Naive thymus-derived CD8-positive, alpha-beta T cell (primary cell): Measurements from ENCODE around the gene CHAMP1. TPM values are rescaled to one million over a fixed set of nuclear protein-coding genes. Genes with fewer than 3 reads are reported as not detected.

Source experiments
- ATAC-seq, 2 donors: fragments of 150-1000 bp; cut with Tn5 transposase in 1 of 2; sonication (Bioruptor Pico), chemical (Tn5 transposase) in 1 of 2; 1 replicate in 1 of 2; 2 replicates in 1 of 2; pipeline ENCODE4 v1.10.0; 2021; ENCODE audit warnings: mild to moderate bottlenecking in 2 of 2, moderate library complexity in 2 of 2
- POLR2A ChIA-PET: fragments of 350-600 bp; sonication (Branson Sonifier 250); formaldehyde crosslinking; loops from one replicate; lab custom pipeline; 2021; ENCODE audit warnings: antibody characterized with exemption; lab: Charles Lee
- DNase-seq, 10 donors: peaks; one replicate each; pipeline versions ENCODE4 v3.0.0 to v3.0.0-alpha.2; 2020 to 2022
- H3K27ac Mint-ChIP-seq, 10 donors: one replicate each; pipeline ENCODE4 v1.8.0; 2020 to 2022; ENCODE audit warnings: mild to moderate bottlenecking in 10 of 10, mixed read lengths in 10 of 10, moderate library complexity in 4 of 10, inconsistent platforms in 1 of 10
- H3K27me3 Mint-ChIP-seq, 5 donors: one replicate each; pipeline ENCODE4 v1.8.0; 2021 to 2022; ENCODE audit warnings: mixed read lengths in 5 of 5
- H3K36me3 Mint-ChIP-seq, 3 donors: one replicate each; pipeline ENCODE4 v1.8.0; 2020 to 2022; ENCODE audit warnings: mixed read lengths in 3 of 3, mild to moderate bottlenecking in 2 of 3, inconsistent platforms in 1 of 3
- H3K4me1 Mint-ChIP-seq, 4 donors: one replicate each; pipeline ENCODE4 v1.8.0; 2021 to 2022; ENCODE audit warnings: mixed read lengths in 4 of 4
- H3K4me3 Mint-ChIP-seq, 10 donors: one replicate each; pipeline ENCODE4 v1.8.0; 2020 to 2022; ENCODE audit warnings: mild to moderate bottlenecking in 10 of 10, mixed read lengths in 10 of 10, moderate library complexity in 6 of 10, inconsistent platforms in 1 of 10
- H3K9me3 Mint-ChIP-seq, 9 donors: one replicate each; pipeline ENCODE4 v1.8.0; 2020 to 2022; ENCODE audit warnings: mixed read lengths in 9 of 9, mild to moderate bottlenecking in 3 of 9, inconsistent platforms in 1 of 9, moderate library complexity in 1 of 9
- polyA plus RNA-seq, 3 donors: library from polyadenylated mRNA; unstranded; fragments of 300-500 nt; fragmentation: Illumina TruSeq; gene quantifications; one replicate each; pipeline ENCODE4 v1.2.3, GENCODE V29; 2021
- total RNA-seq, 8 experiments: library from RNA in 2 of 8; stranded (reverse) in 2 of 8; gene quantifications; one replicate each; pipeline ENCODE4 v1.2.3 and lab custom pipeline; 2021 to 2026

Gene CHAMP1, protein sequence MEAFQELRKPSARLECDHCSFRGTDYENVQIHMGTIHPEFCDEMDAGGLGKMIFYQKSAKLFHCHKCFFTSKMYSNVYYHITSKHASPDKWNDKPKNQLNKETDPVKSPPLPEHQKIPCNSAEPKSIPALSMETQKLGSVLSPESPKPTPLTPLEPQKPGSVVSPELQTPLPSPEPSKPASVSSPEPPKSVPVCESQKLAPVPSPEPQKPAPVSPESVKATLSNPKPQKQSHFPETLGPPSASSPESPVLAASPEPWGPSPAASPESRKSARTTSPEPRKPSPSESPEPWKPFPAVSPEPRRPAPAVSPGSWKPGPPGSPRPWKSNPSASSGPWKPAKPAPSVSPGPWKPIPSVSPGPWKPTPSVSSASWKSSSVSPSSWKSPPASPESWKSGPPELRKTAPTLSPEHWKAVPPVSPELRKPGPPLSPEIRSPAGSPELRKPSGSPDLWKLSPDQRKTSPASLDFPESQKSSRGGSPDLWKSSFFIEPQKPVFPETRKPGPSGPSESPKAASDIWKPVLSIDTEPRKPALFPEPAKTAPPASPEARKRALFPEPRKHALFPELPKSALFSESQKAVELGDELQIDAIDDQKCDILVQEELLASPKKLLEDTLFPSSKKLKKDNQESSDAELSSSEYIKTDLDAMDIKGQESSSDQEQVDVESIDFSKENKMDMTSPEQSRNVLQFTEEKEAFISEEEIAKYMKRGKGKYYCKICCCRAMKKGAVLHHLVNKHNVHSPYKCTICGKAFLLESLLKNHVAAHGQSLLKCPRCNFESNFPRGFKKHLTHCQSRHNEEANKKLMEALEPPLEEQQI
- total RNA-seq (10 to 100 TPM; 20.1 to 27.3 TPM), polyA plus RNA-seq (1 to 10 TPM; 4.4 to 7.5 (median 5.5) TPM), total RNA-seq (lab: John Stamatoyannopoulos, UW) (3.6 to 8.6 (median 4.7) reads per million in 6 experiments)

DNA sequence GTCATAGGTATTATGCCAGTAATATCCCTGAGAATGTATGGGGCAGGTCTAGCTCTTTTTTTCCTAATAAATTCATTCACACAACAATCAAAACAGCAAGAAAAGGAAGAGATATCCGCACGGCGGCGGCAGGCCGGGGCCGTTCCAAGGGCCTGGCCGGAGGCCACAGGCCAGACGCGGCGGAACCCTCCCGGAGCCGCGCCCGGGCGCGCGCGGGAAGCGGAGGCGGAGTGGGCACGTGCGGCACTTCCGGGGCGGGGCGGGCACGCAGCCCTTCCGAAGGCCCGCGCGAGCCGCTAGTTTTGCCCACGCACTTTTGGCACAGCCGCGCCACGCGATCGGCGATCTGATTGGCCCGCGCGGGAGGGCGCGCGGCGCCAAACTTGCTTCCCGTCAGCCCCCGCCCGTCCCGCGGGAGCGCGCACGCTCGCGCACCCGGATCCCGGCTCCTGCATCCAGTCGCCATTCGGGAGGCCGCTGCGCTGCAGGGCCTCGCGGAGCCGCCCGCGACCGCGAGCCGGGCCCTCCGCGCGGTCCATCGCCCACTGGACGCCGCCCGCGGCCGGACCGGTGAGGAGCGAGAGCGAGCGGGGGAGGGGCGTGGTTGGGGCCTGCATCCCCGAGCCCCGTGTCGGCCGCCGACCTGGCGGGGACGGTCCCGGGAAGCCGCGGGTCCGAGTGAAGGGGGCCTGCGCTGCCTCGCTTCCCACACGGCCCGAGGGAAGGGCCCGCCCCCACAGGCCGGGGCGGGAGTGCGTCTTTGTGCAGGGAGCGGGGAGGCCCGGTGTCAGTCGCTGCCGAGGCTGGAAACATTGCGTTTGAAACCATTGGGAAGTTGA lies at the start of gene CHAMP1:
Gene CHAMP1, plus strand, starts transcription at position 430 of the 839 bp plus-strand sequence. CDS start 9,340 bp downstream, outside the sequence.
- Mint-ChIP-seq H3K4me3 (peak within 1 kb of the TSS; percentile 81 to 96 (median 90)), H3K36me3 (peaks cover 0 to 3% (median 3%) of the 10 kb centered on the region in 3 donors), H3K4me1 (peaks cover 23 to 53% (median 49%) of the 10 kb centered on the region in 4 donors), H3K9me3 (no peaks in the 10 kb centered on the region), H3K27ac (peak within 1 kb of the TSS; percentile 88 to 96 (median 91)), H3K27me3 (no peaks in the 10 kb centered on the region)
- peak; percentile 80 to 93 (median 86) for DNase-seq
- peak; percentile 89 to 92 for ATAC-seq
- POLR2A ChIA-PET: interaction anchor here (1.1 to 2.1 kb wide), 4 partner anchors 33 to 77 kb away, joined by 3 to 14 read pairs (median 8); partner anchors contain the start of gene UPF3A

DNA sequence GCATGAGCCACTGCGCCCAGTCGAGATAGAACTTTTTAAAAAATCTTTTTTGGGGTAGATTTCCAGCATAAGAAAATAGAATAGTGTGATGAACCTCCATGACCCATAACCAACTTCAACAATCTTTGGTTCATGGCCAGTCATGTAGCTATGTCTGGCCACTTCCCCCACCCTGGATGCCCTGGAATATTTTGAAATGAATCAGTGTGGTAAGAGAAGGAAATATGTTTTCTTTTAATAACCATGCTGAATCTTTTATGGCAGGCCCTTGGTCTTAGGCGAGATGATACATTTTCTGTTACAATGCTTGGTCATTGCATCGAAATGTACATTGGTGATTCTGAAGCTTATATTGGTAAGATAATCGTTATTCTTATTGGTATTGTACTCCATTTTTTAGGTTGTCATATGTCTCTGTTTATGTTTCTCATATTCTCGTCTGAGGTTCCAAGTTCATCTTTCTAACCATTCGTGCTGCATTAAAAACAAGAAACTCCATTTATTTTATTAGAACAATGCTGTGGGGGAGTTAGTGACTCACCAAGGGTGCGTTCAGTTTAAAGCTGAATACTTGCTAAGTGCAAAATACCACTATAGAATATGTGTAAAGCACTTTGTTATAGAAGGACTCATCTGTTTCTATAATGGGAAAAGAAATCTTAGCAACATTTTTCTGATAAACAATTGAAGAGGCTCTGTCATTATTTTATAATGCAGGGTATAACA lies 49.3 kb upstream of the CHAMP1 start:
- no peak overlapping the region for H3K4me3 Mint-ChIP-seq
- ATAC-seq (no peak), DNase-seq (no peak)
- peaks cover 0 to 4% (median 0%) of the 10 kb centered on the region in 9 donors for H3K9me3 Mint-ChIP-seq
- POLR2A ChIA-PET: interaction anchor here (1.1 to 1.5 kb wide), 2 partner anchors 11 to 17 kb away, joined by 3 to 4 read pairs; partner anchors contain the start of gene UPF3A
- H3K36me3 Mint-ChIP-seq: peaks cover 4 to 89% (median 40%) of the 10 kb centered on the region in 3 donors
- peak overlapping the region in 3 of 10 donors; percentile 15 to 71 (median 40) for H3K27ac Mint-ChIP-seq
- peaks cover 15 to 82% (median 43%) of the 10 kb centered on the region in 4 donors for H3K4me1 Mint-ChIP-seq
- H3K27me3 Mint-ChIP-seq: no peaks in the 10 kb centered on the region

DNA sequence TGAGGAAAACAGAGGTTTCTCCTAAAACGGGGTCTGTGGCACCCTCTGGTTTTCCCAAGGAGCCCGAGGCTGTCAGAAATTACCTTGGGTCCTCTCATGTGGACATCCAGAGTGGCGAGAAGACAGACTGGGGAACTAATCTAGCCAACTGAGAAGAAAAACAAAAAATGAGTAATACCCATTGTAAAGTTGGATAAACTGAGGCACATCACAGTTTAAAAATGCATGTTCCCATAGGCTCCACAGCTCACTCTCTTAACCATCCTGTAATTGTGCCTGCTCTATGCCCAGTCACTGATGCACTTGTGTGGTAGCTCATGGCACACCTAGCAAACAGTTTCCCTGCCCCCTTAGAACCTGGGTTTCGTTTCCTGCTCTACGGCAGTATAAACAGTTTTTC lies 48.1 kb upstream of the CHAMP1 start:
- Mint-ChIP-seq H3K9me3 (peaks cover 0 to 4% (median 0%) of the 10 kb centered on the region in 9 donors), H3K36me3 (peaks cover 4 to 87% (median 42%) of the 10 kb centered on the region in 3 donors), H3K27me3 (no peaks in the 10 kb centered on the region), H3K4me3 (peak overlapping the region in 1 of 10 donors; percentile 53), H3K27ac (peak overlapping the region in 3 of 10 donors; percentile 9 to 68 (median 11)), H3K4me1 (peaks cover 9 to 72% (median 36%) of the 10 kb centered on the region in 4 donors)
- ATAC-seq (no peak), DNase-seq (no peak)
- POLR2A ChIA-PET: interaction anchor here (1.5 kb wide), 1 partner anchor 15 kb away, joined by 4 read pairs; the partner anchor contains the start of gene UPF3A

DNA sequence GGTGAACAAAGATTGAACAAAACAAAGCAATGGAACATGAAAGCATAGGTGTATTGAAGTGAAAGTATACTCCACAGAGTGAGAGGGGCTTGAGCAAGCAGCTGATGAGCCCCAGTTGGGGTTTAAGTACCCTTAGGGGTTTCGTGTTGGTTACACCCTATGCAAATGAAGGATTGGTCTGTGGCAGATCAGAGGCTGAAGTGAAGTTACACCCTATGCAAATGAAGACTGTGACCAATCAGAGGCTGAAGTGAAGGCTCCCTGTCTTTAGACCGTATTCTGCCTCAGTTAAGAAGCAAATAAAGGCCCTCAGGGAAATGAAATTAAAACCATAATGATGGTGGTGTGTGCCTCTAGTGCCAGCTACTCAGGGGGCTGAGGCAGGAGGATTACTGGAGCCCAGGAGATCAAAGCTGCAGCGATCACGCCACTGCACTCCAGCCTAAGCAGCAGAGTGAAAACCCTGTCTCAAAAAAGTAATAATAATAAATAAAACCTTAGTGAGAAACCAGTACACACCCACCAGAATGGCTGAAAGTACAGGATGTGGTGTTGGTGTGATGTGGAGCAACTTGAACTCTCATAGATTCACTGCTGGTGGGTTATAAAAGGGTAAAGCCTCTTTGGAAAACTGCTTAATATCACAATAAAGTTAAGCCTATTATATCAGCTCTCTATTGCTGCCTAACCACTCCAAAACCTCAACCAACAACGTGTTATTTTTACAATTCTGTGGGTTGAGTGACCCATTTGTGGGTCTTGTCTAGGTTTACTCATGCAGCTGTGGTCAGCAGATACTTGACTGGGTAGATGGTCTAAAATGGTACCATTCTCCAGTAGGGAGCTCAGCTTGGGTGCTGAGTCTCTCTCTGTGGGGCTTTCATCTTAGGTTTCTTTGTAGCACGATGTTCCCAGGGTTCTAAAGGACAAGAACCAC lies 45.7 kb upstream of the CHAMP1 start:
- peaks cover 0 to 4% (median 0%) of the 10 kb centered on the region in 9 donors for H3K9me3 Mint-ChIP-seq

DNA sequence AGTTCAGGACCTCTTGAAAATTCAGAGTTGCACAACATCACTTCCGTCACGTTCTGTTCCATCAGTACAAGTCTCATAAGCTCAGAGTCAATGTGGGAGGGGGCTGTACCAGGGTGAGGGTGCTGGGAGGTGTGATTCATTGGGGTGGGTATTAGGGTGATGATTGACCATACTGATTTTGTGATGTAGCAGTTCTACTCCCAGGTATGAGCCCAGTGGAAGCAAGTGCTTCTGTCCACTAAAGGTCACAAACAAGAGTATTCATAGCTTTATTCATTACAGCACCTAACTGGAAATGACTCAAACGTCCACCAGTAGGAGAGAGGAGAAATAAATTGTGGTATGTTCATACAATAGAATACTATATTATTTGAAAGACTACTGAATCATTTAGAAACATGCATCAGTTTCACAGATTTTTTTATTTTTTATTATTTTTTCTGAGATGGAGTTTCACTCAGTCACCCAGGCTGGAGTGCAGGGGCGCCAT lies 45.0 kb upstream of the CHAMP1 start:
- H3K9me3 Mint-ChIP-seq: peaks cover 0 to 4% (median 0%) of the 10 kb centered on the region in 9 donors

More for the DNA sequence above, 45.7 kb upstream of the CHAMP1 start:
- no peaks in the 10 kb centered on the region for H3K27me3 Mint-ChIP-seq
- peaks cover 7 to 88% (median 45%) of the 10 kb centered on the region in 3 donors for H3K36me3 Mint-ChIP-seq
- H3K4me3 Mint-ChIP-seq: peak overlapping the region in 3 of 10 donors; percentile 0 to 82 (median 41)
- POLR2A ChIA-PET: interaction anchor here (0.8 to 1.5 kb wide), 2 partner anchors 11 to 128 kb away, joined by 3 to 5 read pairs; no protein-coding TSS in a partner anchor
- DNase-seq: no peak
- peak in 1 of 2 donors; percentile 39 for ATAC-seq
- peak overlapping the region in 9 of 10 donors; percentile 17 to 90 (median 67) for H3K27ac Mint-ChIP-seq
- H3K4me1 Mint-ChIP-seq: peaks cover 4 to 48% (median 17%) of the 10 kb centered on the region in 4 donors

DNA sequence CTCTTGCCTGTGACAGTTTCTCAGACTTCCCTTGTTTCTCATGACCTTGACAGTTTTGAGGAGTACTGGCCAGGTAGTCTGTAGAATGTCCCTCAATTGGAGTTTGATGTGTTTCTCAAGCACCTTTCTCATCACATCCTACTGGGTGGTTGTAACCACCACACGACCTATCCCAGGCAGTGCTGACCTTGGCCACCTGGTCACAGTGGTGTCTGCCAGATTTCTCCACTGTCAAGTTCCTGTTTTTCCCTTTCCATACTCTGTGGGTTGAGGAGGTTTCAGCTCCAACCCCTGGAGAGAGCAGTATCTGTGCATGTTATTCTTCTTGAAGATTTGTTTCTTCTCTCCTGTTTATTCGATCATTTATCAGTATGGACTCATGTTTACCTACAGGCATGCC lies 41.3 kb upstream of the CHAMP1 start:
- POLR2A ChIA-PET: no interaction called here
- peak overlapping the region in 3 of 10 donors; percentile 2 to 74 (median 19) for H3K27ac Mint-ChIP-seq
- ATAC-seq: no peak
- H3K4me3 Mint-ChIP-seq: no peak overlapping the region
- peaks cover 0 to 4% (median 0%) of the 10 kb centered on the region in 9 donors for H3K9me3 Mint-ChIP-seq
- peaks cover 6 to 20% (median 12%) of the 10 kb centered on the region in 4 donors for H3K4me1 Mint-ChIP-seq
- no peak for DNase-seq
- H3K27me3 Mint-ChIP-seq: no peaks in the 10 kb centered on the region
- peaks cover 5 to 75% (median 30%) of the 10 kb centered on the region in 3 donors for H3K36me3 Mint-ChIP-seq

More for the DNA sequence above, 45.0 kb upstream of the CHAMP1 start:
- DNase-seq (no peak), ATAC-seq (no peak)
- Mint-ChIP-seq H3K36me3 (peaks cover 5 to 85% (median 44%) of the 10 kb centered on the region in 3 donors), H3K27me3 (no peaks in the 10 kb centered on the region), H3K4me1 (peaks cover 2 to 41% (median 14%) of the 10 kb centered on the region in 4 donors), H3K4me3 (peak overlapping the region in 2 of 10 donors; percentile 42 to 64), H3K27ac (peak overlapping the region in 6 of 10 donors; percentile 34 to 85 (median 42))
- POLR2A ChIA-PET: interaction anchor here (0.8 kb wide), 1 partner anchor 129 kb away, joined by 3 read pairs; no protein-coding TSS in a partner anchor

DNA sequence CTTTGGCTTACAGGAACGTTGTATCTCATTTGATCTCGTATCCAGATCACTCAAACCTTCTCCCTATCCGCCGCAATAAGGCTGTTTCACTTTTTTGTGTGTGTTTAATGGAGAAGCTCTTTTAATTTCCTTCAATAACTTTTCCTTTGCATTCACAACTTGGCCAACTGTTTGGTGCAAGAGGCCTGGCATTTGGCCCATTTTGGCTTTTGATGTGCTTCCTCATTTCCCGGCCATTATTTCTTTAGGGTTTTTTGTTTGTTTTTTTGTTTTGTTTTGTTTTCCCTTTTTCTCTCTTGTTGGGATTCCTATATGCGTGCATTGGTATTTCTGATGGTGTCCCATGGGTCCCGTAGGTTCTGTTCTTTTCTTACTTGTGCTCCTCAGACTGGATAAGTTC lies 39.0 kb upstream of the CHAMP1 start:
- POLR2A ChIA-PET: interaction anchor here (1.0 kb wide), 1 partner anchor 10 kb away, joined by 3 read pairs; no protein-coding TSS in a partner anchor
- Mint-ChIP-seq H3K9me3 (no peaks in the 10 kb centered on the region), H3K4me3 (no peak overlapping the region), H3K27me3 (no peaks in the 10 kb centered on the region), H3K36me3 (peaks cover 5 to 57% (median 18%) of the 10 kb centered on the region in 3 donors), H3K4me1 (peaks cover 15 to 19% (median 18%) of the 10 kb centered on the region in 4 donors), H3K27ac (peak overlapping the region in 4 of 10 donors; percentile 26 to 68 (median 41))
- DNase-seq (no peak), ATAC-seq (no peak)

DNA sequence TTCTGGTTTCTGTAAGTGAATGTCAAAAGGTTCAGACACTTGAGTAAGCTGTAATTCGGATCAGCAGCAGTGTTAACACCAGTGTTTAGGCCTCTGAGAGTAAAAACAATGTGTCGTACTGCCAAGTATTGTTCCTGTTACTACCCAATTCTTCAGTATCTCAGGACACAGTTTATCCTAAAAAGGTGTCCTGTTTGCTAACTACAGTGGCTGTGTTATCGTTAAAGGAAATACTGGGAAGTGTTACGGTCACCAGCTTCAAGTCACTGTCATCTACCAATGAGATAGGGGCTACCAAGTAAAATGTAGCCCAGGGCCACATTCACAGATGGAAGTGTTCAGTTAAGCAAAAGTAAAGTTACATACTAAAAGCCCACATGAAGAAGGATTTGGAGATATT lies 35.2 kb upstream of the CHAMP1 start:
- H3K9me3 Mint-ChIP-seq: no peaks in the 10 kb centered on the region
- ATAC-seq (no peak), DNase-seq (no peak)
- peaks cover 0 to 35% (median 3%) of the 10 kb centered on the region in 3 donors for H3K36me3 Mint-ChIP-seq
- H3K4me3 Mint-ChIP-seq: peak overlapping the region in 6 of 10 donors; percentile 4 to 93 (median 56)
- POLR2A ChIA-PET: interaction anchor here (1.0 to 1.9 kb wide), 6 partner anchors 11 to 650 kb away, joined by 3 to 8 read pairs (median 4); partner anchors contain the start of gene CHAMP1
- H3K27ac Mint-ChIP-seq: peak overlapping the region; percentile 41 to 98 (median 96)
- H3K4me1 Mint-ChIP-seq: peaks cover 26 to 37% (median 33%) of the 10 kb centered on the region in 4 donors
- H3K27me3 Mint-ChIP-seq: no peaks in the 10 kb centered on the region

DNA sequence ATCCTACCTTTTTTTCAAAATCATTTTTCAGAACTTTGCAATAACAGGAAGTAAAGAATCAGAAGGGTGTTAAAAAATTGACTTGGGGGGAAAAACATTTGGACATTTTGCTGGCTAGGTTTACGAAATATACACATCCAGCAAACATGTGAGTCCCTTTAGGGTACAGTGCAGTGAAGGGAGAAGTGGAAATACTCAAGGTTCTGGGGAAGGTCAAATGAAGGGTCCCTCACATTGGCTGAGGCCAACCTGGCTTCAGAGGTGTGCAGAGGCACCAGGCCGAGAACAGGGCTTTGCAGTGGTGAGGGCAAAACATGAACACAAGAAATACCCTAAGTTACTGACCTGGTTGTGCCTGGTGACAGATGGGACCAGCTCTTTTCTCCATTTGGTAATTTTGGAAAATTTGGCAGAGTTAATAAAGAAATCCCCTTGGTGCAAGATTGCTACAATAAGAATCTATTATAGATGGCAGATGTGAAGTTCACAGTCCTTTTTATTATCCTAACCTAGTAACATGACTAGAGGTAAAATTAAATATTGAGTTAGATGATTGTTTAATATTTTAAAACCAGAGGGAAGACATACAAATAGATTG lies 34.4 kb upstream of the CHAMP1 start:
- ATAC-seq: no peak
- Mint-ChIP-seq H3K4me3 (peak overlapping the region; percentile 87 to 96 (median 92)), H3K27ac (peak overlapping the region; percentile 85 to 98 (median 96)), H3K4me1 (peaks cover 28 to 42% (median 34%) of the 10 kb centered on the region in 4 donors), H3K27me3 (no peaks in the 10 kb centered on the region), H3K36me3 (peaks cover 0 to 35% (median 3%) of the 10 kb centered on the region in 3 donors), H3K9me3 (no peaks in the 10 kb centered on the region)
- POLR2A ChIA-PET: interaction anchor here (0.7 to 2.7 kb wide), 10 partner anchors 12 to 650 kb away, joined by 3 to 12 read pairs (median 4); partner anchors contain the start of genes CDC16 and CHAMP1
- DNase-seq: no peak
